GM20000 (cell line): ENCODE measurements around the gene ASAP2.
"Not testable (repeated sequence)": the region's sequence is repeated elsewhere in the genome, so short reads cannot be mapped to it uniquely, and the experiment has no call there.

Experiments
- DNase-seq: peaks from one replicate; pipeline ENCODE4 v3.0.0; 2012; ENCODE audit warnings: low spot score
- CTCF ChIP-seq: IDR thresholded peaks from 2 replicates; pipeline ENCODE4 v1.5.1; 2012; ENCODE audit warnings: mild to moderate bottlenecking, control low read depth; ENCODE audit errors: extremely low read depth, missing control alignments

ASAP2 gene

GRCh38 chr2:9392898-9393765, 186.5 kb downstream of the ASAP2 start:
- no peak for DNase-seq
- TF ChIP-seq CTCF = no peak

- no peak for TF ChIP-seq CTCF
- DNase-seq = no peak
Observed at GRCh38 chr2:9394816-9395215, 188.2 kb downstream of the ASAP2 start.

- DNase-seq = no peak
- no peak for TF ChIP-seq CTCF
Observed at GRCh38 chr2:9397201-9397600, 190.6 kb downstream of the ASAP2 start.

GRCh38 chr2:9398251-9398650, 191.6 kb downstream of the ASAP2 start:
- DNase-seq = not testable (repeated sequence)

- DNase-seq = no peak
- no peak for TF ChIP-seq CTCF
Observed at GRCh38 chr2:9398881-9399780, 192.5 kb downstream of the ASAP2 start.

GRCh38 chr2:9400268-9401058, 193.9 kb downstream of the ASAP2 start:
- no peak for DNase-seq
- no peak for TF ChIP-seq CTCF

- no peak for TF ChIP-seq CTCF
- DNase-seq = no peak
Observed at GRCh38 chr2:9401059-9401547, 194.5 kb downstream of the ASAP2 start.
